ENCODE measurements around the gene IPO5.

The IPO5 gene

DNA sequence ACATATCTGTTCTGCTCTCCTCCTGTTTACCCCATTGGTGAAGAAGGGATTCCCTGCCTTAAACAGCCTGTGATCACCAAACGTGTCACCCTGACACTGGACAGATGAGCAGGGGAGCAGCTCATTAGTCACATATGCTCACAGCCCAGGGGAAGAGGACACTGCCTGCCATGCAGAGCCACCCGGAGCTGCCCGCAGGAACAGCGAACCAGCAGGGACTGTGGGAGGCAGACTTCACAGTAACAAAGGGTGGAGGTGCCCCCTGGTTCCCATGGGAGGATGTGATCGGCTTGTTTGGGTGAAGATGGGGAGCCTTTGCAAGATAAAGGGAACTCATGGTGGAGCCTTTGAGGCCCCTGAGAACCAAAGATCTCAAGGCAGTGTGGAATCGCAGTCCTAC is 100.8 kb downstream of the IPO5 start:
- DNase-seq (ENCODE audit: low read depth in 1 of 2, low spot score in 1 of 2) = no peak

DNA sequence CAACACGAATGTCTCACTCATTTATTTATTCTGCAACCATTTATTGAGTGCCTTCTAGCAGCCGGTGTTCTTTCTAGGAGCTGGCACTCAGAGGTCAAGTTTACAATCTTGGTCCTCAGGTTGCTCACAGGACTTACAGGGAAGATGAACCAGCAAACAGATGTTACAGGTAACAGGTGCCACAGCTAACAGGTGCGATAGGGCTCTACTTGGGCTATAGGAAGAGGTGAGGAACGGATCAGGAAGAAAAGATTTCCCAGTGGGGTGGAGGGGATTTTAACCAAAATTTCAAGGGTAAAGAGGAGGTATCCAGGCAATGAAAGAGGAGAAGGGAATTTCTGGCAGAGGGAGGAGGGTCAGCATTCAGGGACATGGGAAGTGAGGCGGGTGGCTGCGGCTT is 102.1 kb downstream of the IPO5 start:
- DNase-seq (ENCODE audit: low read depth in 1 of 2, low spot score in 1 of 2) = no peak

DNA sequence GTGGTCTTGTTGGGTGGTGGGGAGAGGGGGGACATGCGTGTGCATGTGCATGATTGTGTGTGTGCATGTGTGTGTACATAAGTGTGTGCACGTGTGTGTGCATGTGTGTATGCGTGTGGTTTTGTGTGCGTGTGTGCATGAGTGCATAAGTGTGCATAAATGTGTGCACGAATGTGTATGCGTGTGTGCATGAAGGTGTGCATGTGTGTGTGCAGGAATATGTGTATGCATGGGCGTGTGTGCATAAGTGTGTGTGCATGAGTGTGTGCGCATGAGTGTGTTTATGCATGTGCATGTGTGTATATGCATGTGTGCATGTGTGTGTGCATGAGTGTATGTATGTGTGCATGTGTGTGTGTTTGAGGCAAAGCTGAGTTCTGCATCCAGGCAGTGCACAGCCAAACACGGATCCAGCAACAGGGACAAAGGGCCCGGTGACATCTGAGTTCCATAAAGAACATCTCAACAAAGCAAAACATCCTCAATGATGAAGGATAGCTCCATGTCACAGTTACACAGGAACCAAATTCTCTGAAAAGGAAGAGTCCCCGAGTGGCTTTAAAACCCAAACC is 103.5 kb downstream of the IPO5 start:
- DNase-seq (ENCODE audit: low read depth in 1 of 2, low spot score in 1 of 2) = no peak

DNA sequence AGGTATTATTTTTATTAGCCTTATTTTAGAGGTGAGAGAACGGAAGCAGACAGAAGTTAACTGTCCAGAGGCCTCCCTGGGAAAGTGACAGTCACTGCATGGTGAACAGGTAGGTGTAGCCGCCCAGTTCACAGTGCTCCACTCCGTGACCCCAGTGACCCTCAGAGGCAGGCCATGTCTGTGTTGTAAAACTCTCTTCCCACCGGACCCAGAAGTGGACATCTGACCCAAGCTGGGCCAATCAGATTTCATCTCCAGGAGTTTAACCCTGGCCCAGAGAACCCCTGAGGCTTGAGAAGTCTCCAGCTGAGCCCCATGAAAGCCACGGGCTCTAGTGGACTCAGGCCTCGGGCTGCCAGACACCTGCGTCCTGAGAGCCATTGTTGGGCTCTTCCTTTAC is 105.8 kb downstream of the IPO5 start:
- no peak for DNase-seq (ENCODE audit: low read depth in 1 of 2, low spot score in 1 of 2)

DNA sequence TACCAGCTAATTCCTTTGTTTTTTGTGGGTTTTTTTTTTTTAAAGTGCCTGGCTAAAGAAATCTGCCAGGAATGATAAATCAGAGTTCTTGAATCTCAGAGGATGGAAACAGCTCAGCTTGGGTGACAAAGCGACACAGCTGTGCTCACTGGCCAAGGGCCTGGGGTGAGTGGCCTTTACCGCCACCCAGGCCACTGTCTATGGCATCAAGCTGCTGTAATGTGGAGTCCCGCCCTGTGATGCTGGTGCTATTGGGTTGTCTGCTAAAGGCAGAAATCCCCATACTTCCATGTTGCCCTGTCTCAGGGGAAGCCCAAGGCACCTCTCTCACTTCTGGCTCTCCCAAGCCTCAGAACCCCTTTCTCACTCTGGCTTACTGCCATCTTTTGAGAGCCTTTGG is 106.8 kb downstream of the IPO5 start:
- DNase-seq (ENCODE audit: low read depth in 1 of 2, low spot score in 1 of 2) = no peak

DNA sequence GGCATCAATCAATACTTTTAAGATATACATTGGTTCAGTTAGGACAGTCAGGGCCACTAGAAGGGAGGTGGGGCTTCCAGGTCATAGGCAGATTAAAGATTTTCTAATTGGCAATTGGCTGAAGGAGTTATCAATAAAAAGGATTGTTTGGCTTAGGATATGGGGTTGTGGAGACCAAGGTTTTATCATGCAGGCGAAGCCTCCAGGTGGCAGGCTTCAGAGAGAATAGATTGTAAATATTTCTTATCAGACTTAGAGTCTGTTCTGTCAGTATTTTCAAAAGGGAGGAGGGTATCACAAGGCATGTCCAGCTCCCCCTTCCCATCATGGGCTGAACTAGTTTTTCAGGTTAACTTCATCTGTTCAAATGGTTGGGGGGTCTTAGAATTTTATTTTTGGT is 112.0 kb downstream of the IPO5 start:
- DNase-seq (ENCODE audit: low read depth in 1 of 2, low spot score in 1 of 2) = no peak

DNA sequence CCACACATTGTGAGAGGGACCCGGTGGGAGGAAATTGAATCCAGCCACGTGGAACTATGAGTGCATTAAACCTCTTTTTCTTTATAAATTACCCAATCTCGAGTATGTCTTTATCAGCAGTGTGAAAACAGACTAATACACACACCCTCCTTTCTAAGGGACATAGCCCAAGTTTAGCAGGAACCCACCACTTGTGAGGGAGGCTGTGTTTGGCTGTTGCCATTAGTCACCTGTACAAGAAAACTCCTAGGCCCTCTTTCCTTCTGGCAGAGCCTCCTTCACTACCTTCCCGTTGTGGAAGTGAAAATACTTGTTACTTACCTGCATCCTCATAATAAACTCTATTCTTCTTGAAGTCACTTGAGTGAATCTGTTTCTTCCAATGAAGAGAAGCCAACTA is 113.2 kb downstream of the IPO5 start:
- no peak for DNase-seq (ENCODE audit: low read depth in 1 of 2, low spot score in 1 of 2)

DNA sequence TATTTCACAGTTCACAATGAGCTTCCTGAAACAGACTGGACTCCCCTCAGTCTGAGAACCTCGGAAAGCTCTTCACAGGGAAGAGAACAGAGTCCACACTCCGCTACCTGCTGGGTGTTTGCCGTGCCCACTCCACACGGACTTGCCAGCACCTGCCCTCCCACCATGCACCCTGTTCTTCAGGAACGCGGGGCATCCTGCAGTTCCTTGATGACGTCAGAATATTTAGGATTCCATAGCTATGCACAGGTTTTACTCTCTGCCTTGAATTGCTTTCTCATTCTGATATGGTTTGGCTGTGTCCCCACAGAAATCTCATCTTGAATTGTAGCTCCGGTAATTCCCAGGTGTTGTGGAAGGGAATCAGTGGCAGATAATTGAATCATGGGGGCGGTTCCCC is 115.0 kb downstream of the IPO5 start:
- DNase-seq (ENCODE audit: low read depth in 1 of 2, low spot score in 1 of 2) = no peak

DNA sequence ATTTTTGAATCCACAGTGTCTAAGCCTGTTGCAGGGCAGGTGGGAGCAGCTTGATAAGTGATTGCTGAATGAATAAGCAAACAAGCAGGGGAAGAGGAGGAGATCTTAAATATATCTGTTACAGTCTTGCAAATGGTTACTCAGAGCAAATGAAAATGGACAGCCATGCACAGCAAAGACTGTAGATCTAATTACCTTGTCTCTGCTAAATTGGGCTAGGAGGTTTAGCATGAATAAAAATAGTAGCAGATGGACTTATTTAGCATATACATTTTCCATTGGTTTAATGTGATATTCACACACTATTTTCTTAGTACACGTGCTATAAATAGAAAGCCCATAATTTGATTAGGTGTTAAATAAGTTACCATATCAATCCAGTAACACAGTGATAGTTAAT is 116.5 kb downstream of the IPO5 start:
- no peak for DNase-seq (ENCODE audit: low read depth in 1 of 2, low spot score in 1 of 2)

DNA sequence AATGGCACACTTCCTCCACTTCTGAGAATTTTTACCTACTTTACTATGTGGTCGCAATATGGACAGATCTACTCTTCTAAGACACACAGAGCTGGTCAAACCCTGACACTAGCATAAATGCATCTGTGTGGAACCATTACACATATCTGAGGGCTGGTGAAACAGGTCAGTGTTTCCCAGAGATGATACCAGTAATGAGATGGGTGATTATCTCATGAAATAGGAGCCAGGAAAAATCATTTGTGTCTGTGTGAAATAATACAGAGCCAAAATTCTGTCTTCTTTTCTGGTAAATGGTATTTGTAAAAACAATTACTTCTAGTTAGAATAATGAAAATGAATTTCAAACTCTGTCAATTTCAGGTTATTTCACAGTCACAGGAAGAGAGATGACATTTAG is 117.8 kb downstream of the IPO5 start:
- no peak for DNase-seq (ENCODE audit: low read depth in 1 of 2, low spot score in 1 of 2)

DNA sequence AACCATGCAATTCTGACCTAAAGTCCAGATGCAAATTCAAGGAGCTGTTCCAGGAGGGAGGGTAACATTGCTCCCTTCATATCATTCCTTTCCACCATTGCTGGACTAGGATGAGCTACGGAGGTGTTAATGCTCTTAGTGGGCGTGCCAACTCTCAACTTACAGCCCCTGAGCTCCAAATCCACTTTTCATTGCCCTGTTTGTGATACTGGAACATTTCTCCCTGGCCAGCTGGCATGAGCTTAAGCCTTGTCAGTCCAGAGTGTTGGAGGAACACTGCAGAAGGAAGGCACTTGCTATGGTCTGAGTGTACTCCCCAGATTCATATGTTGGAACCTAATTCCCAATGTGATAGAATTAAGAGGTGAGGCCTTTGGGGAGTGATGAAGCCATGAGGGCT is 119.0 kb downstream of the IPO5 start:
- no peak for DNase-seq (ENCODE audit: low read depth in 1 of 2, low spot score in 1 of 2)
